HepG2 (cell line): ENCODE data around the gene CES3. TPM values are rescaled to one million over a fixed set of nuclear protein-coding genes. Genes with fewer than 3 reads are reported as not detected.

Source experiments
- ARNT ChIP-seq: fragments of 450-650 bp; IDR thresholded peaks from 2 replicates; pipeline ENCODE4 v1.6.1; 2017
- EP300 ChIP-seq, 3 experiments: sonication (generic) in 1 of 3; formaldehyde crosslinking in 1 of 3; IDR thresholded peaks; 2 replicates each; pipeline versions ENCODE4 v1.5.1 to v1.6.1; 2011 to 2020; ENCODE audit warnings: low read depth in 2 of 3, low read length in 2 of 3, borderline replicate concordance in 1 of 3, improper control_type of control experiment in 1 of 3, mild to moderate bottlenecking in 1 of 3, missing genetic modification reagents in 1 of 3, moderate library complexity in 1 of 3
- HNRNPLL ChIP-seq: fragments of 200-400 bp; formaldehyde crosslinking; IDR thresholded peaks from 2 replicates; pipeline ENCODE4 v1.6.1; 2017; ENCODE audit warnings: mild to moderate bottlenecking, low read depth, low read length; ENCODE audit not compliant: poor library complexity, severe bottlenecking
- NFE2L2 ChIP-seq: fragments of 150-350 bp; IDR thresholded peaks from 2 replicates; pipeline ENCODE4 v1.6.1; 2014; ENCODE audit warnings: low read length
- PPARG ChIP-seq: conservative IDR thresholded peaks from 2 replicates; pipeline ENCODE4 v1.6.1; 2016; ENCODE audit warnings: missing biosample characterization, missing genetic modification reagents
- YY1 ChIP-seq: IDR thresholded peaks from 2 replicates; pipeline ENCODE4 v1.6.1; 2011; ENCODE audit warnings: low read length, low read depth, moderate library complexity, mild to moderate bottlenecking; ENCODE audit not compliant: insufficient read depth, insufficient replicate concordance
- ZC3H13 ChIP-seq: sonication (generic); formaldehyde crosslinking; IDR thresholded peaks from 2 replicates; pipeline ENCODE4 v1.8.1; 2023; ENCODE audit warnings: mild to moderate bottlenecking, missing genetic modification reagents, moderate library complexity
- ZNF670 ChIP-seq: sonication (generic); formaldehyde crosslinking; IDR thresholded peaks from 2 replicates; pipeline ENCODE4 v1.8.0; 2022; ENCODE audit warnings: mild to moderate bottlenecking, missing genetic modification reagents, borderline replicate concordance
- polyA plus RNA-seq, 8 experiments: library from polyadenylated mRNA; depleted of rRNA in 3 of 8; stranded (reverse) in 7 of 8; unstranded in 1 of 8; fragments of >200 nt; fragmentation: Illumina TruSeq in 4 of 8; extraction: Trizol in 4 of 8; gene quantifications; 2 replicates each; pipeline versions ENCODE4 v1.2.1 to v1.2.3, GENCODE V29; 2011 to 2016; ENCODE audit warnings: low read depth in 4 of 8, missing spikeins in 1 of 8, mixed read lengths in 1 of 8; ENCODE audit not compliant: insufficient read depth in 1 of 8
- total RNA-seq, 5 experiments: library from RNA; depleted of rRNA; stranded (reverse); fragments of >200 nt; fragmentation: Illumina TruSeq; extraction: Trizol; gene quantifications; 2 replicates each; pipeline ENCODE4 v1.2.3, GENCODE V29; 2016; ENCODE audit warnings: low read depth in 1 of 5
- TF ChIP-seq, protein P1 (sequence below): sonication (generic); formaldehyde crosslinking; IDR thresholded peaks from 2 replicates; pipeline ENCODE4 v1.4.0; 2020; ENCODE audit warnings: missing genetic modification reagents
- TF ChIP-seq, protein P2 (sequence below): sonication (generic); formaldehyde crosslinking; IDR thresholded peaks from 2 replicates; pipeline ENCODE4 v1.4.0; 2020; ENCODE audit warnings: missing genetic modification reagents
- TF ChIP-seq, protein P3 (sequence below): sonication (generic); formaldehyde crosslinking; IDR thresholded peaks from 2 replicates; pipeline ENCODE4 v1.9.0; 2021; ENCODE audit warnings: missing genetic modification reagents, mild to moderate bottlenecking, borderline replicate concordance
- TF ChIP-seq, protein P4 (sequence below): sonication (generic); formaldehyde crosslinking; IDR thresholded peaks from 2 replicates; pipeline ENCODE4 v1.8.0; 2022; ENCODE audit warnings: missing genetic modification reagents, mild to moderate bottlenecking, borderline replicate concordance
- TF ChIP-seq, protein P5 (sequence below): sonication (generic); formaldehyde crosslinking; IDR thresholded peaks from 2 replicates; pipeline ENCODE4 v1.8.1; 2023; ENCODE audit warnings: mild to moderate bottlenecking, inconsistent platforms, moderate library complexity, missing genetic modification reagents, borderline replicate concordance
- TF ChIP-seq, protein P6 (sequence below): sonication (generic); formaldehyde crosslinking; IDR thresholded peaks from 2 replicates; pipeline ENCODE4 v1.5.0; 2020; ENCODE audit warnings: mild to moderate bottlenecking, missing genetic modification reagents

CES3 gene
- total and polyA plus RNA-seq, 2 of the 13 experiments (the other 11 are each of a cell fraction or from before 2014, with no cell fraction given), result 6.6 to 17.4 TPM

DNA sequence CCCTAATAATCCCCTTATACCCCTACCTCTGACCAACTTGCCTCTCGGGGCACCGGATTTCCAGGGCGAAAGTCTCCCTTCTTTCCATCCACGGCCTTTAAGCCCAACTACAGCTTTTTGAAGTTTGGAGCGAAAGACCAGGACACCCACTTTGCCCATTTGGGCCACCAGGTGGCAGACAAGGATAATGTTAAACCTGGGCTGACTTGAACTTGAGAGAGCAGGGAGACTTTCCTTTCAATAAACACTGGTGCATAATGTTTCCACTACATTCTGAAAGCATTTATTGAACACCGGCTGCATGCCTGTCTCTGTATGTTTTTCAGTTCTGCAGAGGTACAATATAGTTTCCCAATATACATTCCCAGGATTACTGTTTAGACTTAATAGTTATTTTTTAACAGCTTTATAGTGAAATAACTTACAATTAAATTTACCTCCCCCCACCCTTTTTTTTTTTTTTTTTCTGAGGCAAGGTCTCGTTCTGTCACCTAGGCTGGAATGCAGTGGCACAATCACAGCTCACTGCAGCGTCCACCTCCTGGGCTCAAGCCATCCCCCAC is 6.9 kb upstream of the CES3 start (continued):
- TF ChIP-seq, protein P1, sequence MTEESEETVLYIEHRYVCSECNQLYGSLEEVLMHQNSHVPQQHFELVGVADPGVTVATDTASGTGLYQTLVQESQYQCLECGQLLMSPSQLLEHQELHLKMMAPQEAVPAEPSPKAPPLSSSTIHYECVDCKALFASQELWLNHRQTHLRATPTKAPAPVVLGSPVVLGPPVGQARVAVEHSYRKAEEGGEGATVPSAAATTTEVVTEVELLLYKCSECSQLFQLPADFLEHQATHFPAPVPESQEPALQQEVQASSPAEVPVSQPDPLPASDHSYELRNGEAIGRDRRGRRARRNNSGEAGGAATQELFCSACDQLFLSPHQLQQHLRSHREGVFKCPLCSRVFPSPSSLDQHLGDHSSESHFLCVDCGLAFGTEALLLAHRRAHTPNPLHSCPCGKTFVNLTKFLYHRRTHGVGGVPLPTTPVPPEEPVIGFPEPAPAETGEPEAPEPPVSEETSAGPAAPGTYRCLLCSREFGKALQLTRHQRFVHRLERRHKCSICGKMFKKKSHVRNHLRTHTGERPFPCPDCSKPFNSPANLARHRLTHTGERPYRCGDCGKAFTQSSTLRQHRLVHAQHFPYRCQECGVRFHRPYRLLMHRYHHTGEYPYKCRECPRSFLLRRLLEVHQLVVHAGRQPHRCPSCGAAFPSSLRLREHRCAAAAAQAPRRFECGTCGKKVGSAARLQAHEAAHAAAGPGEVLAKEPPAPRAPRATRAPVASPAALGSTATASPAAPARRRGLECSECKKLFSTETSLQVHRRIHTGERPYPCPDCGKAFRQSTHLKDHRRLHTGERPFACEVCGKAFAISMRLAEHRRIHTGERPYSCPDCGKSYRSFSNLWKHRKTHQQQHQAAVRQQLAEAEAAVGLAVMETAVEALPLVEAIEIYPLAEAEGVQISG (CRISPR knock-in tag), result no peak
- TF ChIP-seq ARNT, result no peak
- TF ChIP-seq, protein P2, sequence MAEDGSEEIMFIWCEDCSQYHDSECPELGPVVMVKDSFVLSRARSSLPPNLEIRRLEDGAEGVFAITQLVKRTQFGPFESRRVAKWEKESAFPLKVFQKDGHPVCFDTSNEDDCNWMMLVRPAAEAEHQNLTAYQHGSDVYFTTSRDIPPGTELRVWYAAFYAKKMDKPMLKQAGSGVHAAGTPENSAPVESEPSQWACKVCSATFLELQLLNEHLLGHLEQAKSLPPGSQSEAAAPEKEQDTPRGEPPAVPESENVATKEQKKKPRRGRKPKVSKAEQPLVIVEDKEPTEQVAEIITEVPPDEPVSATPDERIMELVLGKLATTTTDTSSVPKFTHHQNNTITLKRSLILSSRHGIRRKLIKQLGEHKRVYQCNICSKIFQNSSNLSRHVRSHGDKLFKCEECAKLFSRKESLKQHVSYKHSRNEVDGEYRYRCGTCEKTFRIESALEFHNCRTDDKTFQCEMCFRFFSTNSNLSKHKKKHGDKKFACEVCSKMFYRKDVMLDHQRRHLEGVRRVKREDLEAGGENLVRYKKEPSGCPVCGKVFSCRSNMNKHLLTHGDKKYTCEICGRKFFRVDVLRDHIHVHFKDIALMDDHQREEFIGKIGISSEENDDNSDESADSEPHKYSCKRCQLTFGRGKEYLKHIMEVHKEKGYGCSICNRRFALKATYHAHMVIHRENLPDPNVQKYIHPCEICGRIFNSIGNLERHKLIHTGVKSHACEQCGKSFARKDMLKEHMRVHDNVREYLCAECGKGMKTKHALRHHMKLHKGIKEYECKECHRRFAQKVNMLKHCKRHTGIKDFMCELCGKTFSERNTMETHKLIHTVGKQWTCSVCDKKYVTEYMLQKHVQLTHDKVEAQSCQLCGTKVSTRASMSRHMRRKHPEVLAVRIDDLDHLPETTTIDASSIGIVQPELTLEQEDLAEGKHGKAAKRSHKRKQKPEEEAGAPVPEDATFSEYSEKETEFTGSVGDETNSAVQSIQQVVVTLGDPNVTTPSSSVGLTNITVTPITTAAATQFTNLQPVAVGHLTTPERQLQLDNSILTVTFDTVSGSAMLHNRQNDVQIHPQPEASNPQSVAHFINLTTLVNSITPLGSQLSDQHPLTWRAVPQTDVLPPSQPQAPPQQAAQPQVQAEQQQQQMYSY (CRISPR knock-in tag), result no peak
- no peak for TF ChIP-seq EP300 (IDR thresholded peaks at IDR 0.05; ENCODE audit: low read depth in 2 of 2, low read length in 2 of 2)
- no peak for TF ChIP-seq EP300 (CRISPR knock-in tag; IDR thresholded peaks at IDR 0.05; ENCODE audit: borderline replicate concordance)
- no peak for TF ChIP-seq NFE2L2
- TF ChIP-seq, protein P3, sequence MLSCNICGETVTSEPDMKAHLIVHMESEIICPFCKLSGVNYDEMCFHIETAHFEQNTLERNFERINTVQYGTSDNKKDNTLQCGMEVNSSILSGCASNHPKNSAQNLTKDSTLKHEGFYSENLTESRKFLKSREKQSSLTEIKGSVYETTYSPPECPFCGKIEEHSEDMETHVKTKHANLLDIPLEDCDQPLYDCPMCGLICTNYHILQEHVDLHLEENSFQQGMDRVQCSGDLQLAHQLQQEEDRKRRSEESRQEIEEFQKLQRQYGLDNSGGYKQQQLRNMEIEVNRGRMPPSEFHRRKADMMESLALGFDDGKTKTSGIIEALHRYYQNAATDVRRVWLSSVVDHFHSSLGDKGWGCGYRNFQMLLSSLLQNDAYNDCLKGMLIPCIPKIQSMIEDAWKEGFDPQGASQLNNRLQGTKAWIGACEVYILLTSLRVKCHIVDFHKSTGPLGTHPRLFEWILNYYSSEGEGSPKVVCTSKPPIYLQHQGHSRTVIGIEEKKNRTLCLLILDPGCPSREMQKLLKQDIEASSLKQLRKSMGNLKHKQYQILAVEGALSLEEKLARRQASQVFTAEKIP, result no peak
- no peak; the same call in 1 of the 2 replicates for TF ChIP-seq ZNF670 (CRISPR knock-in tag)
- TF ChIP-seq, protein P4, sequence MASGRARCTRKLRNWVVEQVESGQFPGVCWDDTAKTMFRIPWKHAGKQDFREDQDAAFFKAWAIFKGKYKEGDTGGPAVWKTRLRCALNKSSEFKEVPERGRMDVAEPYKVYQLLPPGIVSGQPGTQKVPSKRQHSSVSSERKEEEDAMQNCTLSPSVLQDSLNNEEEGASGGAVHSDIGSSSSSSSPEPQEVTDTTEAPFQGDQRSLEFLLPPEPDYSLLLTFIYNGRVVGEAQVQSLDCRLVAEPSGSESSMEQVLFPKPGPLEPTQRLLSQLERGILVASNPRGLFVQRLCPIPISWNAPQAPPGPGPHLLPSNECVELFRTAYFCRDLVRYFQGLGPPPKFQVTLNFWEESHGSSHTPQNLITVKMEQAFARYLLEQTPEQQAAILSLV (CRISPR knock-in tag), result no peak
- TF ChIP-seq ZC3H13 (CRISPR knock-in tag), result no peak
- TF ChIP-seq PPARG, result peak; percentile 62; the same call in 1 of the 2 replicates
- TF ChIP-seq, protein P5, sequence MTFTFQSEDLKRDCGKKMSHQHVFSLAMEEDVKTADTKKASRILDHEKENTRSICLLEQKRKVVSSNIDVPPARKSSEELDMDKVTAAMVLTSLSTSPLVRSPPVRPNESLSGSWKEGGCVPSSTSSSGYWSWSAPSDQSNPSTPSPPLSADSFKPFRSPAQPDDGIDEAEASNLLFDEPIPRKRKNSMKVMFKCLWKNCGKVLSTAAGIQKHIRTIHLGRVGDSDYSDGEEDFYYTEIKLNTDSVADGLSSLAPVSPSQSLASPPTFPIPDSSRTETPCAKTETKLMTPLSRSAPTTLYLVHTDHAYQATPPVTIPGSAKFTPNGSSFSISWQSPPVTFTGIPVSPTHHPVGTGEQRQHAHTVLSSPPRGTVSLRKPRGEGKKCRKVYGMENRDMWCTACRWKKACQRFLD, result no peak
- TF ChIP-seq, protein P6, sequence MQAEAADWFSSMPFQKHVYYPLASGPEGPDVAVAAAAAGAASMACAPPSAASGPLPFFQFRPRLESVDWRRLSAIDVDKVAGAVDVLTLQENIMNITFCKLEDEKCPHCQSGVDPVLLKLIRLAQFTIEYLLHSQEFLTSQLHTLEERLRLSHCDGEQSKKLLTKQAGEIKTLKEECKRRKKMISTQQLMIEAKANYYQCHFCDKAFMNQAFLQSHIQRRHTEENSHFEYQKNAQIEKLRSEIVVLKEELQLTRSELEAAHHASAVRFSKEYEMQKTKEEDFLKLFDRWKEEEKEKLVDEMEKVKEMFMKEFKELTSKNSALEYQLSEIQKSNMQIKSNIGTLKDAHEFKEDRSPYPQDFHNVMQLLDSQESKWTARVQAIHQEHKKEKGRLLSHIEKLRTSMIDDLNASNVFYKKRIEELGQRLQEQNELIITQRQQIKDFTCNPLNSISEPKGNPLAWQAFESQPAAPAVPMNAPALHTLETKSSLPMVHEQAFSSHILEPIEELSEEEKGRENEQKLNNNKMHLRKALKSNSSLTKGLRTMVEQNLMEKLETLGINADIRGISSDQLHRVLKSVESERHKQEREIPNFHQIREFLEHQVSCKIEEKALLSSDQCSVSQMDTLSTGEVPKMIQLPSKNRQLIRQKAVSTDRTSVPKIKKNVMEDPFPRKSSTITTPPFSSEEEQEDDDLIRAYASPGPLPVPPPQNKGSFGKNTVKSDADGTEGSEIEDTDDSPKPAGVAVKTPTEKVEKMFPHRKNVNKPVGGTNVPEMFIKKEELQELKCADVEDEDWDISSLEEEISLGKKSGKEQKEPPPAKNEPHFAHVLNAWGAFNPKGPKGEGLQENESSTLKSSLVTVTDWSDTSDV (CRISPR knock-in tag), result no peak
- no peak for TF ChIP-seq YY1
- TF ChIP-seq HNRNPLL, result no peak
